WTC11 (cell line): Measurements from ENCODE around the gene FCER1G. TPM values are rescaled to one million over a fixed set of nuclear protein-coding genes. Genes with fewer than 3 reads are reported as not detected.

Source experiments
- ATAC-seq: fragments of 200-7000 bp; cut with Tn5 transposase; 2 replicates; pipeline ENCODE4 v1.10.0; 2021; ENCODE audit warnings: mild to moderate bottlenecking, moderate library complexity
- CTCF ChIA-PET: fragments of 300-600 bp; sonication (Branson Sonifier 250); formaldehyde crosslinking; loops from one replicate; lab custom pipeline; 2021; ENCODE audit warnings: antibody characterized with exemption; lab: Charles Lee
- POLR2A ChIA-PET: fragments of 350-600 bp; sonication (Branson Sonifier 250); formaldehyde crosslinking; loops from one replicate; lab custom pipeline; 2021; ENCODE audit warnings: antibody characterized with exemption; lab: Charles Lee
- DNase-seq: peaks from one replicate; pipeline ENCODE4 v3.0.0; 2021; ENCODE audit warnings: low spot score
- H3K27ac Mint-ChIP-seq: 2 replicates; pipeline ENCODE4 v1.8.0; 2021; ENCODE audit warnings: mixed read lengths
- H3K27me3 Mint-ChIP-seq: 2 replicates; pipeline ENCODE4 v1.8.0; 2021; ENCODE audit warnings: low read depth, mild to moderate bottlenecking, moderate library complexity, mixed read lengths
- H3K36me3 Mint-ChIP-seq: 2 replicates; pipeline ENCODE4 v1.8.0; 2021; ENCODE audit warnings: mixed read lengths
- H3K4me1 Mint-ChIP-seq: 2 replicates; pipeline ENCODE4 v1.8.0; 2022; ENCODE audit warnings: mixed read lengths
- H3K4me3 Mint-ChIP-seq: 2 replicates; pipeline ENCODE4 v1.8.0; 2021; ENCODE audit warnings: mild to moderate bottlenecking, moderate library complexity, mixed read lengths
- H3K9me3 Mint-ChIP-seq: 2 replicates; pipeline ENCODE4 v1.8.0; 2021; ENCODE audit warnings: mixed read lengths
- AFF4 ChIP-seq: sonication (generic); formaldehyde crosslinking; IDR thresholded peaks from 2 replicates; pipeline ENCODE4 v1.8.1; 2023; ENCODE audit warnings: mild to moderate bottlenecking, missing genetic modification reagents, borderline replicate concordance
- CREB1 ChIP-seq: sonication (generic); formaldehyde crosslinking; IDR thresholded peaks from 2 replicates; pipeline ENCODE4 v1.8.0; 2023; ENCODE audit warnings: mild to moderate bottlenecking, missing genetic modification reagents
- E2F5 ChIP-seq: sonication (generic); formaldehyde crosslinking; IDR thresholded peaks from 2 replicates; pipeline ENCODE4 v1.8.1; 2022; ENCODE audit warnings: mild to moderate bottlenecking, moderate library complexity, missing genetic modification reagents
- FOXJ3 ChIP-seq: sonication (generic); formaldehyde crosslinking; IDR thresholded peaks from 2 replicates; pipeline ENCODE4 v1.9.0; 2021; ENCODE audit warnings: missing genetic modification reagents, mild to moderate bottlenecking, borderline replicate concordance
- GTF2I ChIP-seq: fragments of 250-450 bp; sonication (Bioruptor Pico); conservative IDR thresholded peaks from 2 replicates; pipeline ENCODE4 v1.4.0; 2021; ENCODE audit warnings: mild to moderate bottlenecking
- HMGXB4 ChIP-seq: sonication (generic); formaldehyde crosslinking; IDR thresholded peaks from 2 replicates; pipeline ENCODE4 v1.8.1; 2023; ENCODE audit warnings: mild to moderate bottlenecking, moderate library complexity, missing genetic modification reagents
- IRF2 ChIP-seq: sonication (generic); formaldehyde crosslinking; IDR thresholded peaks from 2 replicates; pipeline ENCODE4 v1.8.0; 2022; ENCODE audit warnings: low read depth, missing genetic modification reagents, borderline replicate concordance
- JAZF1 ChIP-seq: fragments of 250-450 bp; sonication (Bioruptor Pico); IDR thresholded peaks from 2 replicates; pipeline ENCODE4 v1.9.0; 2021; ENCODE audit warnings: moderate library complexity, mild to moderate bottlenecking, inconsistent platforms
- JUN ChIP-seq: sonication (generic); formaldehyde crosslinking; IDR thresholded peaks from 2 replicates; pipeline ENCODE4 v1.8.0; 2023; ENCODE audit warnings: mild to moderate bottlenecking, missing genetic modification reagents
- KAT7 ChIP-seq: sonication (generic); formaldehyde crosslinking; IDR thresholded peaks from 2 replicates; pipeline ENCODE4 v1.8.1; 2023; ENCODE audit warnings: missing genetic modification reagents, mild to moderate bottlenecking, borderline replicate concordance
- NFE2L1 ChIP-seq: sonication (generic); formaldehyde crosslinking; IDR thresholded peaks from 2 replicates; pipeline ENCODE4 v1.8.1; 2023; ENCODE audit warnings: missing genetic modification reagents
- PREB ChIP-seq: sonication (generic); formaldehyde crosslinking; IDR thresholded peaks from 2 replicates; pipeline ENCODE4 v1.8.1; 2022; ENCODE audit warnings: mild to moderate bottlenecking, missing genetic modification reagents, moderate library complexity, borderline replicate concordance
- PRRX2 ChIP-seq: fragments of 250-450 bp; sonication (Bioruptor Pico); IDR thresholded peaks from 2 replicates; pipeline ENCODE4 v1.8.0; 2021; ENCODE audit warnings: mild to moderate bottlenecking
- SOX15 ChIP-seq: fragments of 250-450 bp; sonication (Bioruptor Pico); IDR thresholded peaks from 2 replicates; pipeline ENCODE4 v1.9.0; 2021; ENCODE audit warnings: mild to moderate bottlenecking
- SP1 ChIP-seq: sonication (generic); formaldehyde crosslinking; conservative IDR thresholded peaks from 2 replicates; pipeline ENCODE4 v1.8.1; 2022; ENCODE audit warnings: missing genetic modification reagents
- TP53 ChIP-seq: sonication (generic); formaldehyde crosslinking; IDR thresholded peaks from 2 replicates; pipeline ENCODE4 v1.8.1; 2023; ENCODE audit warnings: mild to moderate bottlenecking, missing genetic modification reagents
- USF1 ChIP-seq: sonication (generic); formaldehyde crosslinking; IDR thresholded peaks from 2 replicates; pipeline ENCODE4 v1.8.0; 2022; ENCODE audit warnings: mild to moderate bottlenecking, missing genetic modification reagents
- ZBTB21 ChIP-seq: sonication (generic); formaldehyde crosslinking; IDR thresholded peaks from 2 replicates; pipeline ENCODE4 v1.8.1; 2023; ENCODE audit warnings: mild to moderate bottlenecking, missing genetic modification reagents, borderline replicate concordance
- ZNF121 ChIP-seq: sonication (generic); formaldehyde crosslinking; IDR thresholded peaks from 2 replicates; pipeline ENCODE4 v1.8.0; 2023; ENCODE audit warnings: missing genetic modification reagents
- ZNF219 ChIP-seq: sonication (generic); formaldehyde crosslinking; IDR thresholded peaks from 2 replicates; pipeline ENCODE4 v1.8.0; 2023; ENCODE audit warnings: missing genetic modification reagents, mild to moderate bottlenecking, borderline replicate concordance
- ZNF263 ChIP-seq: sonication (generic); formaldehyde crosslinking; IDR thresholded peaks from 2 replicates; pipeline ENCODE4 v1.8.1; 2022; ENCODE audit warnings: low read depth, mild to moderate bottlenecking, moderate library complexity, missing genetic modification reagents
- ZNF532 ChIP-seq: fragments of 250-450 bp; sonication (Bioruptor Pico); IDR thresholded peaks from 2 replicates; pipeline ENCODE4 v1.9.0; 2021; ENCODE audit warnings: mild to moderate bottlenecking, borderline replicate concordance
- total RNA-seq: library from RNA; stranded (reverse); gene quantifications from 3 replicates; pipeline ENCODE4 v1.2.3, GENCODE V29; 2021

Gene FCER1G
- total RNA-seq, 1 experiment from 2014 or later = 0.85 TPM

GRCh38 chr1:161235957-161236775 lies 21.1 kb downstream of the FCER1G start:
- no peak for TF ChIP-seq ZBTB21 (CRISPR knock-in tag)
- no peak for TF ChIP-seq ZNF219
- no peak for TF ChIP-seq TP53
- Mint-ChIP-seq H3K9me3 (no peaks in the 10 kb centered on the region), H3K36me3 (no peaks in the 10 kb centered on the region), H3K4me3 (no peak overlapping the region), H3K4me1 (no peaks in the 10 kb centered on the region), H3K27me3 (no peaks in the 10 kb centered on the region; the same call in 1 of the 2 replicates), H3K27ac (no peak overlapping the region; the same call in 1 of the 2 replicates)
- POLR2A ChIA-PET = interaction anchor here (0.6 kb wide), 1 partner anchor 54 kb away, joined by 3 read pairs; no protein-coding TSS in a partner anchor
- ATAC-seq (no peak), DNase-seq (no peak)
- CTCF ChIA-PET = interaction anchor here (1.4 to 2.3 kb wide), 5 partner anchors 10 to 146 kb away, joined by 4 to 8 read pairs (median 5); partner anchors contain the start of gene PCP4L1

GRCh38 chr1:161238039-161238473 lies 23.0 kb downstream of the FCER1G start, which contains the start of gene NR1I3:
Gene NR1I3 (minus strand): TSS chr1:161238203. CDS start chr1:161236565, 1,638 bp downstream.
- Mint-ChIP-seq H3K27ac (no peak within 1 kb of the TSS), H3K4me3 (no peak within 1 kb of the TSS), H3K36me3 (no peaks in the 10 kb centered on the region), H3K27me3 (peaks cover 4% of the 10 kb centered on the region), H3K4me1 (no peaks in the 10 kb centered on the region), H3K9me3 (no peaks in the 10 kb centered on the region)
- ChIA-PET CTCF (interaction anchor here (0.6 to 4.2 kb wide), 4 partner anchors 12 to 68 kb away, joined by 4 to 17 read pairs (median 6); partner anchors contain the start of genes PCP4L1 and TOMM40L), POLR2A (no interaction called here)
- TF ChIP-seq IRF2 (CRISPR knock-in tag) = no peak
- no peak for TF ChIP-seq HMGXB4
- no peak for TF ChIP-seq JAZF1
- no peak for TF ChIP-seq GTF2I (CRISPR knock-in tag)
- no peak for TF ChIP-seq ZNF532 (CRISPR knock-in tag)
- no peak for TF ChIP-seq ZNF121 (CRISPR knock-in tag)
- no peak for TF ChIP-seq E2F5 (CRISPR knock-in tag)
- TF ChIP-seq PREB (CRISPR knock-in tag) = no peak
- TF ChIP-seq SP1 (CRISPR knock-in tag) = no peak
- TF ChIP-seq ZNF263 (CRISPR knock-in tag) = no peak
- no peak for TF ChIP-seq AFF4 (CRISPR knock-in tag)
- TF ChIP-seq KAT7 = no peak
- no peak for TF ChIP-seq JUN (CRISPR knock-in tag)
- TF ChIP-seq PRRX2 = no peak
- TF ChIP-seq SOX15 (CRISPR knock-in tag) = no peak
- no peak for TF ChIP-seq NFE2L1 (CRISPR knock-in tag)
- no peak for TF ChIP-seq FOXJ3 (CRISPR knock-in tag)
- no peak for TF ChIP-seq USF1 (CRISPR knock-in tag)
- TF ChIP-seq CREB1 (CRISPR knock-in tag) = no peak
- no peak for ATAC-seq
- no peak for DNase-seq
